ENCODE results near the gene SLC1A7.

SLC1A7 gene

DNA sequence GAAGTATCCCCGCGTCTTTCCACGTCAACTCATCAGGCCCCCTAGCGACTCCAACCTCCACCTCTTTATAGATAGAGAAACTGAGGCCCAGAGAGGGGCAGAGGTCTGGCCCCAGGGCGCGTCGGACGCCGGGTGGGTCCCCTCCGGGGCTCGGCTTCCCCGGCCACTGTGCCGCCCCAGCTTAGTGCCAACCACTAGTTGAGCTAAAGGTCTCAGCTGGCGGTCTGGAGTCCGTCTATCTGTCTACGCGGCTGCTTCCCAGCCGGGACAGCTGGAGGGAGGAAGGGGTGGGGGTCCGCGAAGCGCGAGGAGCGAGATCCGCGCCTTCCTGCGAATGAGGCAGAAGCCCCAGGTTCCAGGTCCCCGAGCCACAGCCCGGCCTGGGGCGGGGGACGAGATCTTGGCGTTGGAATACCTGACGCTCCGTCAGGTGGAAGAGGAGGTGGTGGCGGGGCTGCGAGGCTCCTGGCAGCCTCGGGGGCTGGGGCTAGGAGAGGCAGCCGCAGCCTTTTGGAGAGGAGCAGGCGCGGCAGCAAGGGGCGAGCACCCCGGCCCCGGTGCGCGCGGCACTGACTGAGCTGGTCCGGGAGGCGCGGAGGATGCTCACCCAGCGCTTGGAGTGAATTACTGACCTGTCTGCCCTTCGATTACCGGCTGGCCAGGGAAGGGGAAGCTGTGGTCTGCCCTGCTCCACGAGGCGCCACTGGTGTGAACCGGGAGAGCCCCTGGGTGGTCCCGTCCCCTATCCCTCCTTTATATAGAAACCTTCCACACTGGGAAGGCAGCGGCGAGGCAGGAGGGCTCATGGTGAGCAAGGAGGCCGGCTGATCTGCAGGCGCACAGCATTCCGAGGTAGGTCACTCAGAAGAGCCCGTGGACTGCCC, 79.5 kb downstream of the SLC1A7 start:
- no peaks in the 10 kb centered on the region for H3F3A ChIP-seq (ENCODE audit: control insufficient read depth, insufficient read depth)
- no peak overlapping the region for H3K27ac ChIP-seq (ENCODE audit: low read depth, low read length)
- no peaks in the 10 kb centered on the region for H3K9me3 ChIP-seq (ENCODE audit: control insufficient read depth, insufficient read depth, low read length)
- no peaks in the 10 kb centered on the region for H3K36me3 ChIP-seq (ENCODE audit: control insufficient read depth, low read length)
- no peaks in the 10 kb centered on the region for H3K79me2 ChIP-seq (ENCODE audit: control insufficient read depth, low read length)
- H3K9me2 ChIP-seq (replicated peaks; ENCODE audit: control insufficient read depth, low read length) = no peaks in the 10 kb centered on the region
- H3K4me2 ChIP-seq (ENCODE audit: low read length) = no peak overlapping the region
- H3K4me3 ChIP-seq (ENCODE audit: low read length) = no peak overlapping the region
- H4K20me1 ChIP-seq (ENCODE audit: control insufficient read depth, insufficient read depth, low read depth, low read length) = no peaks in the 10 kb centered on the region
- H3K4me1 ChIP-seq (ENCODE audit: control insufficient read depth, low read length) = no peaks in the 10 kb centered on the region
- peaks cover 26% of the 10 kb centered on the region for H3K27me3 ChIP-seq (ENCODE audit: control insufficient read depth, low read length)
- TF ChIP-seq, protein P1, sequence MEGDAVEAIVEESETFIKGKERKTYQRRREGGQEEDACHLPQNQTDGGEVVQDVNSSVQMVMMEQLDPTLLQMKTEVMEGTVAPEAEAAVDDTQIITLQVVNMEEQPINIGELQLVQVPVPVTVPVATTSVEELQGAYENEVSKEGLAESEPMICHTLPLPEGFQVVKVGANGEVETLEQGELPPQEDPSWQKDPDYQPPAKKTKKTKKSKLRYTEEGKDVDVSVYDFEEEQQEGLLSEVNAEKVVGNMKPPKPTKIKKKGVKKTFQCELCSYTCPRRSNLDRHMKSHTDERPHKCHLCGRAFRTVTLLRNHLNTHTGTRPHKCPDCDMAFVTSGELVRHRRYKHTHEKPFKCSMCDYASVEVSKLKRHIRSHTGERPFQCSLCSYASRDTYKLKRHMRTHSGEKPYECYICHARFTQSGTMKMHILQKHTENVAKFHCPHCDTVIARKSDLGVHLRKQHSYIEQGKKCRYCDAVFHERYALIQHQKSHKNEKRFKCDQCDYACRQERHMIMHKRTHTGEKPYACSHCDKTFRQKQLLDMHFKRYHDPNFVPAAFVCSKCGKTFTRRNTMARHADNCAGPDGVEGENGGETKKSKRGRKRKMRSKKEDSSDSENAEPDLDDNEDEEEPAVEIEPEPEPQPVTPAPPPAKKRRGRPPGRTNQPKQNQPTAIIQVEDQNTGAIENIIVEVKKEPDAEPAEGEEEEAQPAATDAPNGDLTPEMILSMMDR (IDR thresholded peaks at IDR 0.05; ENCODE audit: low read depth, low read length, poor library complexity, severe bottlenecking) = no peak
- no peak for TF ChIP-seq EZH2phosphoT487 (IDR thresholded peaks at IDR 0.05; ENCODE audit: borderline replicate concordance, low read length)

DNA sequence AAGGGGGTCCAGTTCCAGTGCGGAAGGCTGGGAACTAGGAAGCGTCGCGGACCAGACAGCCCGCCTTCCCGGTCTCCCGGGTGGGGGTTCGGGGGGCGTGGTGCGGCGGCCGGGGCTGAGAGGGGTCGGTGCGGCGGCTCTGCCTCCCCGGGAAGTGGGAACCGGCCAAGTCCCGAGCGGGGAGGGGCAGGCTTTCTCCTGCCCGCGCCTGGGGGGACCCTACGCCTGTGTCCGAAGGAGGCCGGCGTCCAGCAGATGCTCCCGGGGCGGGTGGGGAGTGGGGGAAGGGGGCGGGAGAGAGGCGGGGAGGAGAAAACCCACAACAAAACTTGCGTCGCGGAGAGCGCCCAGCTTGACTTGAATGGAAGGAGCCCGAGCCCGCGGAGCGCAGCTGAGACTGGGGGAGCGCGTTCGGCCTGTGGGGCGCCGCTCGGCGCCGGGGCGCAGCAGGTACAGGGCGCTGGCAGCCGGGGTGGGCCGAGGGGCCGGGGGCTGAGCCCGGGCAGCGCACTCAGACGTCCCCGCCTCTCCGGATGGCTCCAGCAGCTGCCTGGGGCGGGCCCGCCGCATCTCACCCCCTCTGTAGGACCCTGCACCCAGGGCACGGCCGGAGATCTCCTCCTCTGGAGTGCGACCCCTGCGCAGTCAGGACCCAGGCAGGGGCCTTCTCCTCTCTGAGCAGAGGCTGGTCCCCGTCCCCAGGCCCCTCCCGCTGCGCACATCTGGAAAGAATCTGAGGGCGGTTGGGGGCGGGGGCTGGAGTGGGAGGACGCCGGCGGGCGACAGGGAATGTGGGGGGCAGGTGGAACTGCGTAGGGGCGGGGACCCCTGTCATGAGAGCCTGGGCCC, 80.4 kb downstream of the SLC1A7 start, which contains the start of gene PODN:
PODN (plus strand) TSS at position 355 of the 849 bp plus-strand sequence. CDS start 7,643 bp downstream, outside the sequence.
- no peak within 1 kb of the TSS for H3K27ac ChIP-seq (ENCODE audit: low read depth, low read length)
- H3K79me2 ChIP-seq (ENCODE audit: control insufficient read depth, low read length) = no peaks in the 10 kb centered on the region

DNA sequence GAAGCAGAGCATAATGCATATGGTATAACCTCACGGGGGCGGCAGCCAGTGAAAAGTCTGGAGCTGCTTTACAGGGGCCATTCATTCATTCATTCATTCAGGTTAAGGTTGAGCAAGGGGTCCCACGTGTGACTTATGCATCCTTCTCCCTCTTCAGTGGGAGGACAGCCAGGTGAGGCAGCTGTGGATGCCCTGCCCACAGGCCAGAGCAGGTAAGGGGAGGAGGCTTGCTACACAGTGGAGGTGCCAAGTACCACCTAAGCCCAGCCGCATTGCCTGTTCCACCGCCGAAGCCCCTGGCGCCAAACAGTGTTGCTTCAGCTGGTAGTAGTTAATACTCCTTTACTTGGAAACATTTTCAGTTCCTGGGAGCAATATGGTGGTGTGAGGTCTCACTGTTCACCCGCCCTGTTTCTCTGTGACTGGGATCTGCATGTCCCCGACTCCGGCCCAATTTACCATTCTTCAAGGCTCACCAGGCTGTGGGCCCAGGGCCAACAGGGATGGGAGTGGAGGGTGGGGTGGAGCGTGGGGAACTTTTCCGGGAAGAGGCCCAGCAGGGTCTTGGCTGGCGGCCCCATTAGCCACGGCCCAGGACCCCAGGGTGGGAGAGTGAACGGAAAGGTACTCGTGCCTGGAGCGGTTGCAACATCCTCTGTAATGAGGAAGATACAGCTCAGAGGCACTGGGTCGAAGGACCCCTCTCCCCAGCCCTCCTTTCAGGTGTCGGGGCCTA, 81.1 kb downstream of the SLC1A7 start:
- H3K4me3 ChIP-seq (ENCODE audit: low read length) = no peak overlapping the region
- no peaks in the 10 kb centered on the region for H3K4me1 ChIP-seq (ENCODE audit: control insufficient read depth, low read length)

More for the DNA sequence above, 80.4 kb downstream of the SLC1A7 start, which contains the start of gene PODN:
- no peaks in the 10 kb centered on the region for H4K20me1 ChIP-seq (ENCODE audit: control insufficient read depth, insufficient read depth, low read depth, low read length)
- H3K4me3 ChIP-seq (ENCODE audit: low read length) = no peak within 1 kb of the TSS
- H3K9me2 ChIP-seq (replicated peaks; ENCODE audit: control insufficient read depth, low read length) = no peaks in the 10 kb centered on the region
- H3K4me2 ChIP-seq (ENCODE audit: low read length) = no peak within 1 kb of the TSS
- H3F3A ChIP-seq (ENCODE audit: control insufficient read depth, insufficient read depth) = no peaks in the 10 kb centered on the region
- no peaks in the 10 kb centered on the region for H3K9me3 ChIP-seq (ENCODE audit: control insufficient read depth, insufficient read depth, low read length)
- TF ChIP-seq EZH2phosphoT487 (IDR thresholded peaks at IDR 0.05; ENCODE audit: borderline replicate concordance, low read length) = no peak
- TF ChIP-seq, protein P1 (IDR thresholded peaks at IDR 0.05; ENCODE audit: low read depth, low read length, poor library complexity, severe bottlenecking) = no peak
- no peaks in the 10 kb centered on the region for H3K36me3 ChIP-seq (ENCODE audit: control insufficient read depth, low read length)
- H3K4me1 ChIP-seq (ENCODE audit: control insufficient read depth, low read length) = no peaks in the 10 kb centered on the region
- H3K27me3 ChIP-seq (ENCODE audit: control insufficient read depth, low read length) = peaks cover 29% of the 10 kb centered on the region

More for the DNA sequence above, 81.1 kb downstream of the SLC1A7 start:
- H3K27me3 ChIP-seq (ENCODE audit: control insufficient read depth, low read length) = peaks cover 29% of the 10 kb centered on the region
- no peaks in the 10 kb centered on the region for H3K9me3 ChIP-seq (ENCODE audit: control insufficient read depth, insufficient read depth, low read length)
- no peaks in the 10 kb centered on the region for H3K79me2 ChIP-seq (ENCODE audit: control insufficient read depth, low read length)
- no peak overlapping the region for H3K27ac ChIP-seq (ENCODE audit: low read depth, low read length)
- H4K20me1 ChIP-seq (ENCODE audit: control insufficient read depth, insufficient read depth, low read depth, low read length) = no peaks in the 10 kb centered on the region
- no peaks in the 10 kb centered on the region for H3F3A ChIP-seq (ENCODE audit: control insufficient read depth, insufficient read depth)
- TF ChIP-seq, protein P1 (IDR thresholded peaks at IDR 0.05; ENCODE audit: low read depth, low read length, poor library complexity, severe bottlenecking) = no peak
- TF ChIP-seq EZH2phosphoT487 (IDR thresholded peaks at IDR 0.05; ENCODE audit: borderline replicate concordance, low read length) = no peak
- H3K36me3 ChIP-seq (ENCODE audit: control insufficient read depth, low read length) = no peaks in the 10 kb centered on the region
- H3K9me2 ChIP-seq (replicated peaks; ENCODE audit: control insufficient read depth, low read length) = no peaks in the 10 kb centered on the region
- H3K4me2 ChIP-seq (ENCODE audit: low read length) = no peak overlapping the region
